K562 (cell line): ENCODE measurements around the gene NINL. TPM values are rescaled to one million over a fixed set of nuclear protein-coding genes. Genes with fewer than 3 reads are reported as not detected.

Source experiments
- ARID4B ChIP-seq: sonication (generic); formaldehyde crosslinking; IDR thresholded peaks from 2 replicates; pipeline ENCODE4 v1.8.0; 2022; ENCODE audit warnings: mild to moderate bottlenecking, missing genetic modification reagents
- BRCA1 ChIP-seq, 2 experiments: fragments of 450-650 bp in 1 of 2; sonication (generic) in 1 of 2; formaldehyde crosslinking in 1 of 2; IDR thresholded peaks; 2 replicates each; pipeline versions ENCODE4 v1.5.0 to v1.6.1; 2017 to 2020; ENCODE audit warnings: mild to moderate bottlenecking in 1 of 2, missing genetic modification reagents in 1 of 2
- CBX2 ChIP-seq: fragments of 200-600 bp; sonication (generic); IDR thresholded peaks from one replicate; pipeline ENCODE4 v1.6.1; 2012; ENCODE audit warnings: mild to moderate bottlenecking, low read length, inconsistent platforms; ENCODE audit not compliant: insufficient read depth, poor library complexity, severe bottlenecking
- CHAMP1 ChIP-seq: fragments of 450-650 bp; IDR thresholded peaks from 2 replicates; pipeline ENCODE4 v1.6.1; 2016; ENCODE audit warnings: mild to moderate bottlenecking
- EZH2 ChIP-seq: IDR thresholded peaks from 2 replicates; pipeline ENCODE4 v1.6.1; 2012; ENCODE audit warnings: low read depth, mild to moderate bottlenecking, inconsistent platforms, low read length, borderline replicate concordance
- HMG20B ChIP-seq: fragments of 250-450 bp; sonication (Bioruptor Pico); IDR thresholded peaks from 2 replicates; pipeline ENCODE4 v1.5.0; 2021; ENCODE audit warnings: mild to moderate bottlenecking
- NCOA6 ChIP-seq: fragments of 450-650 bp; IDR thresholded peaks from 2 replicates; pipeline ENCODE4 v1.6.1; 2017; ENCODE audit warnings: mild to moderate bottlenecking
- NFYB ChIP-seq: IDR thresholded peaks from 2 replicates; pipeline ENCODE4 v1.6.1; 2011; ENCODE audit warnings: mild to moderate bottlenecking, moderate library complexity; ENCODE audit not compliant: insufficient read length; ENCODE audit errors: extremely low read depth
- NR2C2 ChIP-seq, 2 experiments: fragments of 200-800 bp in 1 of 2; sonication (Bioruptor generic) in 1 of 2; sonication (generic) in 1 of 2; formaldehyde crosslinking in 1 of 2; IDR thresholded peaks; 2 replicates each; pipeline versions ENCODE4 v1.6.1 to v1.8.0; 2016 to 2022; ENCODE audit warnings: mild to moderate bottlenecking in 1 of 2, missing compliant biosample characterization in 1 of 2, missing genetic modification characterization in 1 of 2, missing genetic modification reagents in 1 of 2
- NR3C1 ChIP-seq: sonication (generic); formaldehyde crosslinking; IDR thresholded peaks from 2 replicates; pipeline ENCODE4 v1.8.1; 2022; ENCODE audit warnings: missing genetic modification reagents
- RB1 ChIP-seq: fragments of 450-650 bp; IDR thresholded peaks from 2 replicates; pipeline ENCODE4 v1.6.1; 2017; ENCODE audit warnings: low read depth, mild to moderate bottlenecking
- RBM22 ChIP-seq: fragments of 200-400 bp; formaldehyde crosslinking; IDR thresholded peaks from 2 replicates; pipeline ENCODE4 v1.6.1; 2018; ENCODE audit warnings: low read length, low read depth; ENCODE audit not compliant: poor library complexity, severe bottlenecking
- USF1 ChIP-seq: sonication (generic); formaldehyde crosslinking; IDR thresholded peaks from 2 replicates; pipeline ENCODE4 v1.9.0; 2022; ENCODE audit warnings: mild to moderate bottlenecking, missing genetic modification reagents
- ZNF143 ChIP-seq: sonication (generic); formaldehyde crosslinking; IDR thresholded peaks from 2 replicates; pipeline ENCODE4 v1.9.0; 2022; ENCODE audit warnings: mild to moderate bottlenecking, missing genetic modification reagents
- ZNF518B ChIP-seq: fragments of 250-450 bp; sonication (Bioruptor Pico); IDR thresholded peaks from 2 replicates; pipeline ENCODE4 v1.5.0; 2021; ENCODE audit warnings: mild to moderate bottlenecking, moderate library complexity
- ZNF77 ChIP-seq: fragments of 250-450 bp; sonication (Bioruptor Pico); IDR thresholded peaks from 2 replicates; pipeline ENCODE4 v1.5.0; 2020
- polyA plus RNA-seq, 8 experiments: library from polyadenylated mRNA; depleted of rRNA in 4 of 8; stranded (reverse) in 5 of 8; unstranded in 3 of 8; fragments of >200 nt; fragmentation: Nextera tagmentation in 2 of 8; fragmentation: Illumina TruSeq in 1 of 8; extraction: Ambion mirVana in 2 of 8; extraction: Trizol in 1 of 8; gene quantifications; 2 replicates each; pipeline versions ENCODE4 v1.2.1 to v1.2.3, GENCODE V29; 2011 to 2014; ENCODE audit warnings: inconsistent platforms in 1 of 8, missing spikeins in 1 of 8
- total RNA-seq, 7 experiments: library from RNA; depleted of rRNA in 6 of 7; stranded (reverse); fragments of >200 nt in 6 of 7; fragmentation: Illumina TruSeq in 2 of 7; extraction: Trizol in 2 of 7; gene quantifications; 2 replicates each; pipeline versions ENCODE4 v1.2.1 to v1.2.3, GENCODE V29; 2011 to 2021; ENCODE audit warnings: low replicate concordance in 1 of 7

NINL gene
- total and polyA plus RNA-seq, 9 of the 15 experiments (the other 6 are each of a cell fraction or from before 2014, with no cell fraction given): 0.03 to 0.22 (median 0.05) TPM; not detected in 5

- TF ChIP-seq ZNF143 (CRISPR knock-in tag): no peak; the same call in 1 of the 2 replicates
- peak; percentile 48; the same call in 1 of the 2 replicates for TF ChIP-seq ARID4B (CRISPR knock-in tag)
- no peak for TF ChIP-seq RB1
- TF ChIP-seq ZNF518B: no peak
- TF ChIP-seq RBM22: peak; percentile 60
- no peak for TF ChIP-seq ZNF77 (CRISPR knock-in tag)
- TF ChIP-seq CHAMP1: no peak
- TF ChIP-seq CBX2: no peak
- TF ChIP-seq NR3C1 (CRISPR knock-in tag): no peak
- TF ChIP-seq USF1 (CRISPR knock-in tag): peak; percentile 79
- TF ChIP-seq HMG20B (CRISPR knock-in tag): no peak
- TF ChIP-seq BRCA1 (IDR thresholded peaks at IDR 0.05): no peak
- TF ChIP-seq BRCA1 (CRISPR knock-in tag; IDR thresholded peaks at IDR 0.05): no peak
- TF ChIP-seq NFYB: no peak
- TF ChIP-seq NR2C2 (CRISPR knock-in tag; IDR thresholded peaks at IDR 0.05): no peak
- TF ChIP-seq NR2C2 (tag; IDR thresholded peaks at IDR 0.05): no peak
- TF ChIP-seq EZH2: no peak
- no peak for TF ChIP-seq NCOA6
These were observed 37.9 kb upstream of the NINL start (continued) for GRCh38 chr20:25623225-25623735.
